ENCODE results near the gene XPR1. TPM values are rescaled to one million over a fixed set of nuclear protein-coding genes. Genes with fewer than 3 reads are reported as not detected.

Gene XPR1
- total RNA-seq, 3 donors from 2014 or later (not counting 1 experiment from before 2014, with no cell fraction given), result 14.8 to 18.2 (median 16.7) TPM

- H3K27ac ChIP-seq (ENCODE audit: low read length), result no peak overlapping the region
- no peaks in the 10 kb centered on the region for H3K36me3 Mint-ChIP-seq
- H3K4me1 ChIP-seq (ENCODE audit: control insufficient read depth, insufficient read depth, low read length), result no peaks in the 10 kb centered on the region
- WGBS (ENCODE audit: insufficient coverage), result 98% methylated on average over 6 of the region's 7 CpGs
- no peaks in the 10 kb centered on the region for H3K9me3 ChIP-seq (ENCODE audit: control insufficient read depth, insufficient read depth, low read length)
- no peak overlapping the region for H3K4me3 ChIP-seq (ENCODE audit: low read length)
- no peak overlapping the region for H3K27ac Mint-ChIP-seq
- intact Hi-C loops (cut with micrococcal nuclease), result no loop called here
- H3K4me3 Mint-ChIP-seq, result no peak overlapping the region
- no peak for DNase-seq
- no peaks in the 10 kb centered on the region for H3K27me3 ChIP-seq (ENCODE audit: control insufficient read depth, insufficient read depth, low read length)
- peaks cover 7% of the 10 kb centered on the region for H3K36me3 ChIP-seq (ENCODE audit: control insufficient read depth, insufficient read depth, low read length)
- no peak for ATAC-seq
- H3K27me3 Mint-ChIP-seq (ENCODE audit: low read depth in 2 of 2), result no peaks in the 10 kb centered on the region
- no peaks in the 10 kb centered on the region for H3K9me3 Mint-ChIP-seq
- no peaks in the 10 kb centered on the region for H3K4me1 Mint-ChIP-seq
- no peak for TF ChIP-seq CTCF (IDR thresholded peaks at IDR 0.05)
These were observed 256.0 kb downstream of the XPR1 start for GRCh38 chr1:180887841-180888240.

GRCh38 chr1:180888870-180889269, 257.0 kb downstream of the XPR1 start:
- TF ChIP-seq CTCF (IDR thresholded peaks at IDR 0.05), result no peak
- H3K36me3 Mint-ChIP-seq, result no peaks in the 10 kb centered on the region
- H3K4me1 ChIP-seq (ENCODE audit: control insufficient read depth, insufficient read depth, low read length), result no peaks in the 10 kb centered on the region
- no peaks in the 10 kb centered on the region for H3K9me3 ChIP-seq (ENCODE audit: control insufficient read depth, insufficient read depth, low read length)
- no peaks in the 10 kb centered on the region for H3K9me3 Mint-ChIP-seq
- peaks cover 0 to 4% of the 10 kb centered on the region in 2 donors for H3K4me1 Mint-ChIP-seq
- intact Hi-C loops (cut with micrococcal nuclease), result no loop called here
- H3K4me3 Mint-ChIP-seq, result no peak overlapping the region
- WGBS (ENCODE audit: insufficient coverage), result 59% methylated on average over 1 of the region's 1 CpG
- no peak overlapping the region for H3K27ac ChIP-seq (ENCODE audit: low read length)
- H3K4me3 ChIP-seq (ENCODE audit: low read length), result no peak overlapping the region
- H3K27me3 Mint-ChIP-seq (ENCODE audit: low read depth in 2 of 2), result no peaks in the 10 kb centered on the region
- ATAC-seq (no peak), DNase-seq (no peak)
- H3K27me3 ChIP-seq (ENCODE audit: control insufficient read depth, insufficient read depth, low read length), result no peaks in the 10 kb centered on the region
- peaks cover 7% of the 10 kb centered on the region for H3K36me3 ChIP-seq (ENCODE audit: control insufficient read depth, insufficient read depth, low read length)
- H3K27ac Mint-ChIP-seq, result no peak overlapping the region

GRCh38 chr1:180889325-180889724, 257.5 kb downstream of the XPR1 start:
- ATAC-seq, result no peak
- intact Hi-C loops (cut with micrococcal nuclease), result no loop called here
- Histone ChIP-seq H3K27ac (ENCODE audit: low read length) (no peak overlapping the region), H3K9me3 (ENCODE audit: control insufficient read depth, insufficient read depth, low read length) (no peaks in the 10 kb centered on the region), H3K4me1 (ENCODE audit: control insufficient read depth, insufficient read depth, low read length) (no peaks in the 10 kb centered on the region), H3K27me3 (ENCODE audit: control insufficient read depth, insufficient read depth, low read length) (no peaks in the 10 kb centered on the region), H3K36me3 (ENCODE audit: control insufficient read depth, insufficient read depth, low read length) (peaks cover 7% of the 10 kb centered on the region), H3K4me3 (ENCODE audit: low read length) (no peak overlapping the region)
- Mint-ChIP-seq H3K9me3 (no peaks in the 10 kb centered on the region), H3K27me3 (ENCODE audit: low read depth in 2 of 2) (no peaks in the 10 kb centered on the region), H3K4me1 (peaks cover 0 to 4% of the 10 kb centered on the region in 2 donors), H3K4me3 (no peak overlapping the region), H3K36me3 (no peaks in the 10 kb centered on the region), H3K27ac (no peak overlapping the region)
- no peak for TF ChIP-seq CTCF (IDR thresholded peaks at IDR 0.05)
- WGBS (ENCODE audit: insufficient coverage), result no CpG with 5 or more reads among the region's 2 CpGs
- no peak for DNase-seq

GRCh38 chr1:180892272-180892671, 260.4 kb downstream of the XPR1 start:
- Histone ChIP-seq H3K4me3 (ENCODE audit: low read length) (no peak overlapping the region), H3K9me3 (ENCODE audit: control insufficient read depth, insufficient read depth, low read length) (no peaks in the 10 kb centered on the region), H3K36me3 (ENCODE audit: control insufficient read depth, insufficient read depth, low read length) (peaks cover 2% of the 10 kb centered on the region), H3K4me1 (ENCODE audit: control insufficient read depth, insufficient read depth, low read length) (no peaks in the 10 kb centered on the region), H3K27me3 (ENCODE audit: control insufficient read depth, insufficient read depth, low read length) (no peaks in the 10 kb centered on the region), H3K27ac (ENCODE audit: low read length) (no peak overlapping the region)
- Mint-ChIP-seq H3K36me3 (no peaks in the 10 kb centered on the region), H3K4me1 (peaks cover 0 to 4% of the 10 kb centered on the region in 2 donors), H3K27me3 (ENCODE audit: low read depth in 2 of 2) (peaks cover 0 to 2% of the 10 kb centered on the region in 2 donors), H3K27ac (no peak overlapping the region), H3K4me3 (no peak overlapping the region), H3K9me3 (no peaks in the 10 kb centered on the region)
- DNase-seq (no peak), ATAC-seq (no peak)
- intact Hi-C loops (cut with micrococcal nuclease), result no loop called here
- TF ChIP-seq CTCF (IDR thresholded peaks at IDR 0.05), result no peak
- whole genome bisulfite sequencing (ENCODE audit: insufficient coverage), result 94% methylated on average over 5 of the region's 5 CpGs

Data from natural killer cell (primary cell).